H9 (cell line): ENCODE results near the gene SLC9A9. TPM values are rescaled to one million over a fixed set of nuclear protein-coding genes. Genes with fewer than 3 reads are reported as not detected.

ENCODE experiments used
- DNase-seq: peaks from one replicate; pipeline ENCODE4 v3.0.0-alpha.2; 2017
- H2AFZ ChIP-seq: one replicate; pipeline ENCODE4 v1.6.1; 2013; ENCODE audit warnings: mild to moderate bottlenecking, low read length, control low read depth, moderate library complexity
- H2AK5ac ChIP-seq: 2 replicates; pipeline ENCODE4 v1.6.1; 2013; ENCODE audit warnings: low read length, control low read depth, mixed read lengths; ENCODE audit not compliant: insufficient read length
- H2BK120ac ChIP-seq: one replicate; pipeline ENCODE4 v1.6.1; 2013; ENCODE audit warnings: low read depth, mild to moderate bottlenecking, low read length, control low read depth, inconsistent platforms; ENCODE audit not compliant: poor library complexity, severe bottlenecking
- H2BK12ac ChIP-seq: 2 replicates; pipeline ENCODE4 v1.6.1; 2013; ENCODE audit warnings: low read length, control low read depth, mixed read lengths, low read depth; ENCODE audit not compliant: insufficient read length
- H2BK15ac ChIP-seq: 2 replicates; pipeline ENCODE4 v1.6.1; 2013; ENCODE audit warnings: low read depth, low read length, control low read depth
- H2BK20ac ChIP-seq: one replicate; pipeline ENCODE4 v1.6.1; 2013; ENCODE audit warnings: low read depth, mild to moderate bottlenecking, low read length, control low read depth, inconsistent platforms; ENCODE audit not compliant: poor library complexity, severe bottlenecking
- H2BK5ac ChIP-seq: 2 replicates; pipeline ENCODE4 v1.6.1; 2013; ENCODE audit warnings: low read length, control low read depth, mixed read lengths; ENCODE audit not compliant: insufficient read length
- H3K14ac ChIP-seq: 2 replicates; pipeline ENCODE4 v1.6.1; 2013; ENCODE audit warnings: low read length, control low read depth; ENCODE audit not compliant: insufficient read depth
- H3K18ac ChIP-seq: 2 replicates; pipeline ENCODE4 v1.6.1; 2013; ENCODE audit warnings: low read depth, mild to moderate bottlenecking, mixed read lengths, low read length, control low read depth; ENCODE audit not compliant: insufficient read length
- H3K23ac ChIP-seq: 2 replicates; pipeline ENCODE4 v1.6.1; 2013; ENCODE audit warnings: low read length, control low read depth, mixed read lengths, low read depth; ENCODE audit not compliant: insufficient read length
- H3K23me2 ChIP-seq: 2 replicates; pipeline ENCODE4 v1.6.1; 2013; ENCODE audit warnings: low read depth, mild to moderate bottlenecking, mixed read lengths, low read length, control low read depth; ENCODE audit not compliant: insufficient read length, poor library complexity, severe bottlenecking
- H3K27ac ChIP-seq: 2 replicates; pipeline ENCODE4 v1.5.1; 2013; ENCODE audit warnings: low read length, control low read depth, mixed read lengths, low read depth; ENCODE audit not compliant: insufficient read length
- H3K27me3 ChIP-seq: 2 replicates; pipeline ENCODE4 v1.6.1; 2013; ENCODE audit warnings: low read length, control low read depth, inconsistent platforms; ENCODE audit not compliant: insufficient read depth
- H3K4ac ChIP-seq: 2 replicates; pipeline ENCODE4 v1.6.1; 2013; ENCODE audit warnings: low read depth, mild to moderate bottlenecking, control low read depth, inconsistent platforms, low read length, moderate library complexity
- H3K4me1 ChIP-seq: 2 replicates; pipeline ENCODE4 v1.6.1; 2013; ENCODE audit warnings: low read length, control low read depth, inconsistent platforms; ENCODE audit not compliant: insufficient read depth
- H3K4me2 ChIP-seq: 2 replicates; pipeline ENCODE4 v1.6.1; 2013; ENCODE audit warnings: low read length, control low read depth, mixed read lengths; ENCODE audit not compliant: insufficient read length, insufficient read depth
- H3K56ac ChIP-seq: 2 replicates; pipeline ENCODE4 v1.6.1; 2013; ENCODE audit warnings: low read depth, mild to moderate bottlenecking, mixed read lengths, low read length, control low read depth; ENCODE audit not compliant: insufficient read length
- H3K79me1 ChIP-seq: 2 replicates; pipeline ENCODE4 v1.6.1; 2013; ENCODE audit warnings: low read depth, mild to moderate bottlenecking, moderate library complexity, low read length, control low read depth, inconsistent platforms; ENCODE audit not compliant: insufficient read depth, poor library complexity, severe bottlenecking
- H3K79me2 ChIP-seq: 2 replicates; pipeline ENCODE4 v1.6.1; 2013; ENCODE audit warnings: low read length, control low read depth, inconsistent platforms; ENCODE audit not compliant: insufficient read depth
- H3K9ac ChIP-seq: 2 replicates; pipeline ENCODE4 v1.6.1; 2013; ENCODE audit warnings: low read length, control low read depth, mixed read lengths; ENCODE audit not compliant: insufficient read length; ENCODE audit errors: extremely low read depth
- H3K9me3 ChIP-seq: one replicate; pipeline ENCODE4 v1.6.1; 2013; ENCODE audit warnings: low read depth, low read length, inconsistent platforms; ENCODE audit not compliant: control insufficient read depth
- H3T11ph ChIP-seq: one replicate; pipeline ENCODE4 v1.6.1; 2013; ENCODE audit warnings: mild to moderate bottlenecking, low read length, control low read depth, inconsistent platforms
- H4K20me1 ChIP-seq: one replicate; pipeline ENCODE4 v1.6.1; 2013; ENCODE audit not compliant: control insufficient read depth, insufficient read length, insufficient read depth
- H4K5ac ChIP-seq: 2 replicates; pipeline ENCODE4 v1.6.1; 2013; ENCODE audit warnings: low read depth, mild to moderate bottlenecking, mixed read lengths, low read length, control low read depth; ENCODE audit not compliant: insufficient read length
- H4K8ac ChIP-seq: replicated peaks from 2 replicates; pipeline ENCODE4 v1.6.1; 2013; ENCODE audit warnings: low read length, control low read depth, mixed read lengths, low read depth; ENCODE audit not compliant: insufficient read length
- H4K91ac ChIP-seq: 2 replicates; pipeline ENCODE4 v1.6.1; 2013; ENCODE audit warnings: low read depth, mild to moderate bottlenecking, moderate library complexity, mixed read lengths, low read length, control low read depth; ENCODE audit not compliant: insufficient read length
- H3K27ac Mint-ChIP-seq, 3 experiments: 2 replicates in 2 of 3; 3 replicates in 1 of 3; pipeline ENCODE4 v1.8.0; 2020 to 2021; ENCODE audit warnings: mixed read lengths in 3 of 3, mild to moderate bottlenecking in 1 of 3, moderate library complexity in 1 of 3
- H3K27me3 Mint-ChIP-seq: 2 replicates; pipeline ENCODE4 v1.8.0; 2021; ENCODE audit warnings: low read depth, mild to moderate bottlenecking, moderate library complexity, mixed read lengths
- H3K36me3 Mint-ChIP-seq, 3 experiments: 2 replicates in 2 of 3; 3 replicates in 1 of 3; pipeline ENCODE4 v1.8.0; 2020 to 2021; ENCODE audit warnings: low read depth in 3 of 3, mixed read lengths in 3 of 3; ENCODE audit not compliant: insufficient read depth in 1 of 3
- H3K4me1 Mint-ChIP-seq, 2 experiments: 2 replicates each; pipeline ENCODE4 v1.8.0; 2020; ENCODE audit warnings: mixed read lengths in 2 of 2
- H3K4me3 Mint-ChIP-seq, 2 experiments: 2 replicates in 1 of 2; 3 replicates in 1 of 2; pipeline ENCODE4 v1.8.0; 2020 to 2021; ENCODE audit warnings: mild to moderate bottlenecking in 2 of 2, mixed read lengths in 2 of 2, moderate library complexity in 1 of 2
- H3K9me3 Mint-ChIP-seq, 2 experiments: 2 replicates in 1 of 2; 3 replicates in 1 of 2; pipeline ENCODE4 v1.8.0; 2020; ENCODE audit warnings: mild to moderate bottlenecking in 2 of 2, mixed read lengths in 2 of 2, moderate library complexity in 1 of 2
- CTCF ChIP-seq: fragments of 200-600 bp; sonication (generic); conservative IDR thresholded peaks from 3 replicates; pipeline ENCODE4 v1.8.0; 2021; ENCODE audit warnings: antibody characterized with exemption, mild to moderate bottlenecking
- WGBS: extraction: QIAGEN DNeasy Blood & Tissue Kit; methylation state at CpG from one replicate; pipeline ENCODE4 v1.1.7; 2013; ENCODE audit warnings: missing lambda C conversion rate, low lambda C conversion rate, mixed read lengths; ENCODE audit not compliant: insufficient read length; ENCODE audit errors: extremely low coverage; 5-methylcytosine and 5-hydroxymethylcytosine counted together
- total RNA-seq: library from RNA; stranded (reverse); gene quantifications from 2 replicates; pipeline ENCODE4 v1.2.1, GENCODE V29; 2021

Gene SLC9A9
- total RNA-seq, 1 experiment from 2014 or later: 0.35 TPM

GRCh38 chr3:143496191-143496590 is 352.1 kb downstream of the SLC9A9 start:
- Histone ChIP-seq H4K5ac (no peak overlapping the region), H2BK120ac (no peak overlapping the region), H2AK5ac (no peak overlapping the region), H4K20me1 (no peaks in the 10 kb centered on the region), H3K56ac (no peak overlapping the region), H3K4me2 (no peak overlapping the region), H3K4ac (no peak overlapping the region), H3K18ac (no peak overlapping the region), H3K27ac (no peak overlapping the region), H3K23ac (no peak overlapping the region), H2BK5ac (no peak overlapping the region), H3K9ac (no peak overlapping the region), H4K91ac (no peak overlapping the region), H2BK12ac (no peak overlapping the region), H3K23me2 (no peaks in the 10 kb centered on the region), H4K8ac (no peak overlapping the region), H2AFZ (no peak overlapping the region), H3K9me3 (no peaks in the 10 kb centered on the region), H3K79me2 (no peaks in the 10 kb centered on the region), H2BK20ac (no peak overlapping the region), H3K4me1 (no peaks in the 10 kb centered on the region), H3K27me3 (no peaks in the 10 kb centered on the region), H2BK15ac (no peak overlapping the region), H3K14ac (no peak overlapping the region), H3K79me1 (no peaks in the 10 kb centered on the region), H3T11ph (no peak overlapping the region)
- Mint-ChIP-seq H3K27me3 (no peaks in the 10 kb centered on the region), H3K27ac (no peak overlapping the region), H3K4me1 (peaks cover 7 to 9% of the 10 kb centered on the region in 2 experiments; a peak in 3 of 4 replicates), H3K36me3 (no peaks in the 10 kb centered on the region), H3K4me3 (no peak overlapping the region), H3K9me3 (no peaks in the 10 kb centered on the region; a peak in 2 of 5 replicates)
- DNase-seq: no peak
- TF ChIP-seq CTCF: no peak
- WGBS: no CpG with 5 or more reads among the region's 1 CpG
